H9 (cell line): ENCODE measurements around the gene ADAMTS17. TPM values are rescaled to one million over a fixed set of nuclear protein-coding genes. Genes with fewer than 3 reads are reported as not detected.

ENCODE experiments used
- DNase-seq: peaks from one replicate; pipeline ENCODE4 v3.0.0-alpha.2; 2017
- H2AFZ ChIP-seq: one replicate; pipeline ENCODE4 v1.6.1; 2013; ENCODE audit warnings: mild to moderate bottlenecking, low read length, control low read depth, moderate library complexity
- H2AK5ac ChIP-seq: 2 replicates; pipeline ENCODE4 v1.6.1; 2013; ENCODE audit warnings: low read length, control low read depth, mixed read lengths; ENCODE audit not compliant: insufficient read length
- H2BK120ac ChIP-seq: one replicate; pipeline ENCODE4 v1.6.1; 2013; ENCODE audit warnings: low read depth, mild to moderate bottlenecking, low read length, control low read depth, inconsistent platforms; ENCODE audit not compliant: poor library complexity, severe bottlenecking
- H2BK12ac ChIP-seq: 2 replicates; pipeline ENCODE4 v1.6.1; 2013; ENCODE audit warnings: low read length, control low read depth, mixed read lengths, low read depth; ENCODE audit not compliant: insufficient read length
- H2BK15ac ChIP-seq: 2 replicates; pipeline ENCODE4 v1.6.1; 2013; ENCODE audit warnings: low read depth, low read length, control low read depth
- H2BK20ac ChIP-seq: one replicate; pipeline ENCODE4 v1.6.1; 2013; ENCODE audit warnings: low read depth, mild to moderate bottlenecking, low read length, control low read depth, inconsistent platforms; ENCODE audit not compliant: poor library complexity, severe bottlenecking
- H2BK5ac ChIP-seq: 2 replicates; pipeline ENCODE4 v1.6.1; 2013; ENCODE audit warnings: low read length, control low read depth, mixed read lengths; ENCODE audit not compliant: insufficient read length
- H3K14ac ChIP-seq: 2 replicates; pipeline ENCODE4 v1.6.1; 2013; ENCODE audit warnings: low read length, control low read depth; ENCODE audit not compliant: insufficient read depth
- H3K18ac ChIP-seq: 2 replicates; pipeline ENCODE4 v1.6.1; 2013; ENCODE audit warnings: low read depth, mild to moderate bottlenecking, mixed read lengths, low read length, control low read depth; ENCODE audit not compliant: insufficient read length
- H3K23ac ChIP-seq: 2 replicates; pipeline ENCODE4 v1.6.1; 2013; ENCODE audit warnings: low read length, control low read depth, mixed read lengths, low read depth; ENCODE audit not compliant: insufficient read length
- H3K23me2 ChIP-seq: 2 replicates; pipeline ENCODE4 v1.6.1; 2013; ENCODE audit warnings: low read depth, mild to moderate bottlenecking, mixed read lengths, low read length, control low read depth; ENCODE audit not compliant: insufficient read length, poor library complexity, severe bottlenecking
- H3K27ac ChIP-seq: 2 replicates; pipeline ENCODE4 v1.5.1; 2013; ENCODE audit warnings: low read length, control low read depth, mixed read lengths, low read depth; ENCODE audit not compliant: insufficient read length
- H3K27me3 ChIP-seq: 2 replicates; pipeline ENCODE4 v1.6.1; 2013; ENCODE audit warnings: low read length, control low read depth, inconsistent platforms; ENCODE audit not compliant: insufficient read depth
- H3K4ac ChIP-seq: 2 replicates; pipeline ENCODE4 v1.6.1; 2013; ENCODE audit warnings: low read depth, mild to moderate bottlenecking, control low read depth, inconsistent platforms, low read length, moderate library complexity
- H3K4me1 ChIP-seq: 2 replicates; pipeline ENCODE4 v1.6.1; 2013; ENCODE audit warnings: low read length, control low read depth, inconsistent platforms; ENCODE audit not compliant: insufficient read depth
- H3K4me2 ChIP-seq: 2 replicates; pipeline ENCODE4 v1.6.1; 2013; ENCODE audit warnings: low read length, control low read depth, mixed read lengths; ENCODE audit not compliant: insufficient read length, insufficient read depth
- H3K56ac ChIP-seq: 2 replicates; pipeline ENCODE4 v1.6.1; 2013; ENCODE audit warnings: low read depth, mild to moderate bottlenecking, mixed read lengths, low read length, control low read depth; ENCODE audit not compliant: insufficient read length
- H3K79me1 ChIP-seq: 2 replicates; pipeline ENCODE4 v1.6.1; 2013; ENCODE audit warnings: low read depth, mild to moderate bottlenecking, moderate library complexity, low read length, control low read depth, inconsistent platforms; ENCODE audit not compliant: insufficient read depth, poor library complexity, severe bottlenecking
- H3K79me2 ChIP-seq: 2 replicates; pipeline ENCODE4 v1.6.1; 2013; ENCODE audit warnings: low read length, control low read depth, inconsistent platforms; ENCODE audit not compliant: insufficient read depth
- H3K9ac ChIP-seq: 2 replicates; pipeline ENCODE4 v1.6.1; 2013; ENCODE audit warnings: low read length, control low read depth, mixed read lengths; ENCODE audit not compliant: insufficient read length; ENCODE audit errors: extremely low read depth
- H3K9me3 ChIP-seq: one replicate; pipeline ENCODE4 v1.6.1; 2013; ENCODE audit warnings: low read depth, low read length, inconsistent platforms; ENCODE audit not compliant: control insufficient read depth
- H3T11ph ChIP-seq: one replicate; pipeline ENCODE4 v1.6.1; 2013; ENCODE audit warnings: mild to moderate bottlenecking, low read length, control low read depth, inconsistent platforms
- H4K20me1 ChIP-seq: one replicate; pipeline ENCODE4 v1.6.1; 2013; ENCODE audit not compliant: control insufficient read depth, insufficient read length, insufficient read depth
- H4K5ac ChIP-seq: 2 replicates; pipeline ENCODE4 v1.6.1; 2013; ENCODE audit warnings: low read depth, mild to moderate bottlenecking, mixed read lengths, low read length, control low read depth; ENCODE audit not compliant: insufficient read length
- H4K8ac ChIP-seq: replicated peaks from 2 replicates; pipeline ENCODE4 v1.6.1; 2013; ENCODE audit warnings: low read length, control low read depth, mixed read lengths, low read depth; ENCODE audit not compliant: insufficient read length
- H4K91ac ChIP-seq: 2 replicates; pipeline ENCODE4 v1.6.1; 2013; ENCODE audit warnings: low read depth, mild to moderate bottlenecking, moderate library complexity, mixed read lengths, low read length, control low read depth; ENCODE audit not compliant: insufficient read length
- H3K27ac Mint-ChIP-seq, 3 experiments: 2 replicates in 2 of 3; 3 replicates in 1 of 3; pipeline ENCODE4 v1.8.0; 2020 to 2021; ENCODE audit warnings: mixed read lengths in 3 of 3, mild to moderate bottlenecking in 1 of 3, moderate library complexity in 1 of 3
- H3K27me3 Mint-ChIP-seq: 2 replicates; pipeline ENCODE4 v1.8.0; 2021; ENCODE audit warnings: low read depth, mild to moderate bottlenecking, moderate library complexity, mixed read lengths
- H3K36me3 Mint-ChIP-seq, 3 experiments: 2 replicates in 2 of 3; 3 replicates in 1 of 3; pipeline ENCODE4 v1.8.0; 2020 to 2021; ENCODE audit warnings: low read depth in 3 of 3, mixed read lengths in 3 of 3; ENCODE audit not compliant: insufficient read depth in 1 of 3
- H3K4me1 Mint-ChIP-seq, 2 experiments: 2 replicates each; pipeline ENCODE4 v1.8.0; 2020; ENCODE audit warnings: mixed read lengths in 2 of 2
- H3K4me3 Mint-ChIP-seq, 2 experiments: 2 replicates in 1 of 2; 3 replicates in 1 of 2; pipeline ENCODE4 v1.8.0; 2020 to 2021; ENCODE audit warnings: mild to moderate bottlenecking in 2 of 2, mixed read lengths in 2 of 2, moderate library complexity in 1 of 2
- H3K9me3 Mint-ChIP-seq, 2 experiments: 2 replicates in 1 of 2; 3 replicates in 1 of 2; pipeline ENCODE4 v1.8.0; 2020; ENCODE audit warnings: mild to moderate bottlenecking in 2 of 2, mixed read lengths in 2 of 2, moderate library complexity in 1 of 2
- CTCF ChIP-seq: fragments of 200-600 bp; sonication (generic); conservative IDR thresholded peaks from 3 replicates; pipeline ENCODE4 v1.8.0; 2021; ENCODE audit warnings: antibody characterized with exemption, mild to moderate bottlenecking
- WGBS: extraction: QIAGEN DNeasy Blood & Tissue Kit; methylation state at CpG from one replicate; pipeline ENCODE4 v1.1.7; 2013; ENCODE audit warnings: missing lambda C conversion rate, low lambda C conversion rate, mixed read lengths; ENCODE audit not compliant: insufficient read length; ENCODE audit errors: extremely low coverage; 5-methylcytosine and 5-hydroxymethylcytosine counted together
- total RNA-seq: library from RNA; stranded (reverse); gene quantifications from 2 replicates; pipeline ENCODE4 v1.2.1, GENCODE V29; 2021

ADAMTS17 gene
- total RNA-seq, 1 experiment from 2014 or later = 2.9 TPM

GRCh38 chr15:100168787-100169186, 173.0 kb downstream of the ADAMTS17 start:
- H2BK20ac ChIP-seq = no peak overlapping the region
- no peak overlapping the region; the same call in 1 of the 2 replicates for H3K14ac ChIP-seq
- H2BK5ac ChIP-seq = no peak overlapping the region
- TF ChIP-seq CTCF = no peak
- no peaks in the 10 kb centered on the region for H4K20me1 ChIP-seq
- WGBS = no CpG with 5 or more reads among the region's 11 CpGs
- H3K23me2 ChIP-seq = no peaks in the 10 kb centered on the region
- Mint-ChIP-seq H3K9me3 (no peaks in the 10 kb centered on the region; a peak in 2 of 5 replicates), H3K36me3 (peaks cover 0 to 5% (median 5%) of the 10 kb centered on the region in 3 experiments), H3K4me3 (no peak overlapping the region), H3K27me3 (peaks cover 4% of the 10 kb centered on the region; the same call in 1 of the 2 replicates), H3K27ac (no peak overlapping the region), H3K4me1 (peaks cover 5 to 8% of the 10 kb centered on the region in 2 experiments)
- H2BK15ac ChIP-seq = no peak overlapping the region
- H3K27ac ChIP-seq = no peak overlapping the region
- H2BK12ac ChIP-seq = no peak overlapping the region
- no peak overlapping the region for H3K23ac ChIP-seq
- H3K4ac ChIP-seq = no peak overlapping the region
- H3K79me2 ChIP-seq = no peaks in the 10 kb centered on the region
- H3T11ph ChIP-seq = no peak overlapping the region
- no peaks in the 10 kb centered on the region for H3K9me3 ChIP-seq
- H3K9ac ChIP-seq = no peak overlapping the region
- H2BK120ac ChIP-seq = no peak overlapping the region
- H3K18ac ChIP-seq = no peak overlapping the region
- H3K4me2 ChIP-seq = no peak overlapping the region
- no peaks in the 10 kb centered on the region for H3K79me1 ChIP-seq
- H3K4me1 ChIP-seq = no peaks in the 10 kb centered on the region
- no peak overlapping the region for H2AK5ac ChIP-seq
- no peak overlapping the region for H4K8ac ChIP-seq
- no peak overlapping the region for H4K91ac ChIP-seq
- H2AFZ ChIP-seq = no peak overlapping the region
- no peak overlapping the region for H4K5ac ChIP-seq
- DNase-seq = no peak
- no peaks in the 10 kb centered on the region for H3K27me3 ChIP-seq
- H3K56ac ChIP-seq = no peak overlapping the region
